DND-41 (cell line): ENCODE results near the gene UGT2B15.
"Not testable (repeated sequence)": the region's sequence is repeated elsewhere in the genome, so short reads cannot be mapped to it uniquely, and the experiment has no call there.

Experiments
- ATAC-seq: fragments of 200-7000 bp; cut with Tn5 transposase; 3 replicates; pipeline ENCODE4 v1.9.1; 2021; ENCODE audit warnings: low read depth; ENCODE audit not compliant: insufficient read depth
- DNase-seq: peaks from one replicate; pipeline ENCODE4 v3.0.0-alpha.2; 2020
- H2AFZ ChIP-seq: 2 replicates; pipeline ENCODE4 v1.6.0; 2012; ENCODE audit warnings: low read depth, low read length
- H3K27ac ChIP-seq: 2 replicates; pipeline ENCODE4 v1.5.1; 2012; ENCODE audit warnings: low read length, inconsistent platforms
- H3K27me3 ChIP-seq: fragments of 200-600 bp; sonication (generic); 2 replicates; pipeline ENCODE4 v1.6.0; 2012; ENCODE audit warnings: low read length, mild to moderate bottlenecking, inconsistent platforms; ENCODE audit not compliant: insufficient read depth, poor library complexity
- H3K36me3 ChIP-seq: 2 replicates; pipeline ENCODE4 v1.5.1; 2012; ENCODE audit warnings: low read length, inconsistent platforms; ENCODE audit not compliant: insufficient read depth
- H3K4me1 ChIP-seq: 2 replicates; pipeline ENCODE4 v1.5.1; 2012; ENCODE audit warnings: mild to moderate bottlenecking, low read length; ENCODE audit not compliant: insufficient read depth
- H3K4me2 ChIP-seq: 2 replicates; pipeline ENCODE4 v1.6.0; 2012; ENCODE audit warnings: mild to moderate bottlenecking, moderate library complexity, low read length, inconsistent platforms; ENCODE audit not compliant: insufficient read depth
- H3K4me3 ChIP-seq, 2 experiments: fragments of 200-600 bp in 1 of 2; shearing (Covaris generic) in 1 of 2; 2 replicates each; pipeline ENCODE4 v1.5.1; 2012 to 2016; ENCODE audit warnings: inconsistent platforms in 2 of 2, low read length in 2 of 2, mild to moderate bottlenecking in 2 of 2, low read depth in 1 of 2, moderate library complexity in 1 of 2
- H3K79me2 ChIP-seq: 2 replicates; pipeline ENCODE4 v1.6.0; 2012; ENCODE audit warnings: low read length, inconsistent platforms; ENCODE audit not compliant: insufficient read depth
- H3K9ac ChIP-seq: 2 replicates; pipeline ENCODE4 v1.6.0; 2012; ENCODE audit warnings: low read depth, mild to moderate bottlenecking, inconsistent platforms, low read length, moderate library complexity
- H3K9me3 ChIP-seq: 2 replicates; pipeline ENCODE4 v1.5.1; 2012; ENCODE audit warnings: low read length, moderate library complexity, mild to moderate bottlenecking, inconsistent platforms; ENCODE audit not compliant: insufficient read depth, severe bottlenecking
- H4K20me1 ChIP-seq: 2 replicates; pipeline ENCODE4 v1.6.0; 2012; ENCODE audit warnings: low read length; ENCODE audit not compliant: insufficient read depth
- CTCF ChIP-seq: IDR thresholded peaks from 2 replicates; pipeline ENCODE4 v1.5.1; 2012; ENCODE audit warnings: borderline replicate concordance, low read length, moderate library complexity, mild to moderate bottlenecking; ENCODE audit not compliant: poor library complexity, severe bottlenecking; ENCODE audit errors: extremely low read depth
- EZH2 ChIP-seq: IDR thresholded peaks from 3 replicates; pipeline ENCODE4 v1.6.1; 2012; ENCODE audit warnings: borderline replicate concordance, low read depth, mild to moderate bottlenecking, moderate library complexity, low read length, inconsistent platforms; ENCODE audit not compliant: severe bottlenecking

UGT2B15 gene

GRCh38 chr4:68630371-68630770 lies 40.1 kb downstream of the UGT2B15 start:
- Histone ChIP-seq H4K20me1 (no peaks in the 10 kb centered on the region), H3K27me3 (no peaks in the 10 kb centered on the region), H3K79me2 (no peaks in the 10 kb centered on the region), H3K4me3 (no peak overlapping the region), H3K9me3 (no peaks in the 10 kb centered on the region), H3K4me1 (no peaks in the 10 kb centered on the region), H3K4me2 (no peak overlapping the region), H3K36me3 (no peaks in the 10 kb centered on the region), H2AFZ (no peak overlapping the region), H3K9ac (no peak overlapping the region), H3K27ac (no peak overlapping the region)
- no peak for ATAC-seq
- TF ChIP-seq CTCF (no peak), EZH2 (no peak)
- no peak for DNase-seq

DNA sequence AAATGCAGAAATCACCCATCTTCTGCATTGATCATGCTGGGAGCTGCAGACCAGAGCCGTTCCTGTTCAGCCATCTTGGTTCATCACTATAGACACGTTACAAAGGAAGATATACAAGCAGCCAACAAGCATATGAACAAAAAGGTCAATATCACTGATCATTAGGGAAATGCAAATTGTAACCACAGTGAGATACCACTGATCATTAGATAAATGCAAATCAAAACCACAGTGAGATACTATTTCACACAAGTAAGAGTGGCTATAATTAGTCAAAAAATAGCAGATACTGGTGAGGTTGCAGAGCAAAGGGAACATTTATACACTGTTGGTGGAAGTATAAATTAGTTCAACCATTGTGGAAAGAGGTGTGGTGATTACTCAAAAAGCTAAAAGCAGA lies 47.7 kb downstream of the UGT2B15 start:
- not testable (repeated sequence) for ATAC-seq, H4K20me1 ChIP-seq, H3K4me3 ChIP-seq

GRCh38 chr4:68617003-68617698 lies 53.3 kb downstream of the UGT2B15 start:
- Histone ChIP-seq H3K9me3 (no peaks in the 10 kb centered on the region), H3K9ac (no peak overlapping the region), H3K27me3 (no peaks in the 10 kb centered on the region), H2AFZ (no peak overlapping the region), H3K79me2 (no peaks in the 10 kb centered on the region), H3K4me2 (no peak overlapping the region), H3K27ac (no peak overlapping the region), H3K4me3 (no peak overlapping the region), H3K4me1 (no peaks in the 10 kb centered on the region), H3K36me3 (no peaks in the 10 kb centered on the region), H4K20me1 (no peaks in the 10 kb centered on the region)
- TF ChIP-seq CTCF = no peak
- TF ChIP-seq EZH2 = no peak
- DNase-seq = no peak
- ATAC-seq = no peak

More for the DNA sequence above, 47.7 kb downstream of the UGT2B15 start:
- not testable (repeated sequence) for H3K4me1 ChIP-seq, DNase-seq, H3K79me2 ChIP-seq, H2AFZ ChIP-seq, H3K36me3 ChIP-seq, H3K4me2 ChIP-seq, H3K27ac ChIP-seq, H3K9ac ChIP-seq, H3K9me3 ChIP-seq, H3K27me3 ChIP-seq

- H3K9ac ChIP-seq = no peak overlapping the region
- no peaks in the 10 kb centered on the region for H3K27me3 ChIP-seq
Measured at GRCh38 chr4:68615699-68616422, 54.6 kb downstream of the UGT2B15 start.

More at GRCh38 chr4:68615699-68616422, 54.6 kb downstream of the UGT2B15 start:
- H3K9me3 ChIP-seq = no peaks in the 10 kb centered on the region
- no peak overlapping the region for H2AFZ ChIP-seq
- H3K4me3 ChIP-seq = no peak overlapping the region
- H4K20me1 ChIP-seq = no peaks in the 10 kb centered on the region
- H3K4me1 ChIP-seq = no peaks in the 10 kb centered on the region
- no peaks in the 10 kb centered on the region for H3K36me3 ChIP-seq
- H3K27ac ChIP-seq = no peak overlapping the region
- TF ChIP-seq EZH2 = no peak
- no peak for TF ChIP-seq CTCF
- no peak for ATAC-seq
- no peak overlapping the region for H3K4me2 ChIP-seq
- DNase-seq = no peak
- H3K79me2 ChIP-seq = no peaks in the 10 kb centered on the region
